WERI-Rb-1 (cell line): ENCODE data around the gene WFDC1.

Source experiments
- DNase-seq: peaks from one replicate; pipeline ENCODE4 v3.0.0-alpha.2; 2020
- H3K27ac ChIP-seq: fragments of 250-450 bp; sonication (Bioruptor Pico); 2 replicates; pipeline ENCODE4 v1.5.1; 2020; ENCODE audit warnings: mild to moderate bottlenecking, moderate library complexity
- H3K27me3 ChIP-seq: fragments of 250-450 bp; sonication (Bioruptor Pico); 2 replicates; pipeline ENCODE4 v1.5.1; 2021; ENCODE audit warnings: mild to moderate bottlenecking, low read depth, moderate library complexity; ENCODE audit not compliant: insufficient read depth, severe bottlenecking
- H3K36me3 ChIP-seq: fragments of 250-450 bp; sonication (Bioruptor Pico); 2 replicates; pipeline ENCODE4 v1.5.1; 2020; ENCODE audit warnings: mild to moderate bottlenecking, moderate library complexity
- H3K4me3 ChIP-seq: 2 replicates; pipeline ENCODE4 v1.5.1; 2011; ENCODE audit warnings: low read depth, mild to moderate bottlenecking, control low read depth, low read length
- H3K9me3 ChIP-seq: fragments of 250-450 bp; sonication (Bioruptor Pico); 2 replicates; pipeline ENCODE4 v1.5.1; 2021; ENCODE audit warnings: mild to moderate bottlenecking, moderate library complexity; ENCODE audit not compliant: severe bottlenecking
- TF ChIP-seq, protein P1 (sequence below): IDR thresholded peaks from 2 replicates; pipeline ENCODE4 v1.5.1; 2011; ENCODE audit warnings: low read depth, mild to moderate bottlenecking, control low read depth, inconsistent platforms, low read length

Gene WFDC1

DNA sequence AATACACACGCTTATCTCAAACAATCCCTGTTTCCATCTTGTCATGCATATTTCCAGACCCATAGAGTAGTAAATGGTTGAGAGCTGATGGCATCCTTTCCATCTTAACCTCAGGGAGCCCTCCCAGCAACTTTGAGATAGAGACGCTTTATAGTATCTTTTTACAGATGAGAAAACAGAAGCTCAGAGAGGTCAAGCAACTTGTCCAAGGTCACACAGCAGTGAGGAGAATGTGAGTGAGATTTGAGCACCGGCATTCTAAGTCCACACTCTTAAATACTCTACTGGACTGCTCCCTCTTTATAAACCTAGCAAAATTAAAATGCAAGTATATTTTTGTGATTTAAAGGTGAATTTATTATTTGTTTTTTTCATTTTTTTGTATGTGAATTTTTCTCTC, 35.0 kb upstream of the WFDC1 start:
- DNase-seq = no peak
- H3K27me3 ChIP-seq = no peaks in the 10 kb centered on the region
- H3K27ac ChIP-seq = no peak overlapping the region
- H3K4me3 ChIP-seq = no peak overlapping the region
- TF ChIP-seq, protein P1, sequence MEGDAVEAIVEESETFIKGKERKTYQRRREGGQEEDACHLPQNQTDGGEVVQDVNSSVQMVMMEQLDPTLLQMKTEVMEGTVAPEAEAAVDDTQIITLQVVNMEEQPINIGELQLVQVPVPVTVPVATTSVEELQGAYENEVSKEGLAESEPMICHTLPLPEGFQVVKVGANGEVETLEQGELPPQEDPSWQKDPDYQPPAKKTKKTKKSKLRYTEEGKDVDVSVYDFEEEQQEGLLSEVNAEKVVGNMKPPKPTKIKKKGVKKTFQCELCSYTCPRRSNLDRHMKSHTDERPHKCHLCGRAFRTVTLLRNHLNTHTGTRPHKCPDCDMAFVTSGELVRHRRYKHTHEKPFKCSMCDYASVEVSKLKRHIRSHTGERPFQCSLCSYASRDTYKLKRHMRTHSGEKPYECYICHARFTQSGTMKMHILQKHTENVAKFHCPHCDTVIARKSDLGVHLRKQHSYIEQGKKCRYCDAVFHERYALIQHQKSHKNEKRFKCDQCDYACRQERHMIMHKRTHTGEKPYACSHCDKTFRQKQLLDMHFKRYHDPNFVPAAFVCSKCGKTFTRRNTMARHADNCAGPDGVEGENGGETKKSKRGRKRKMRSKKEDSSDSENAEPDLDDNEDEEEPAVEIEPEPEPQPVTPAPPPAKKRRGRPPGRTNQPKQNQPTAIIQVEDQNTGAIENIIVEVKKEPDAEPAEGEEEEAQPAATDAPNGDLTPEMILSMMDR = no peak
- no peaks in the 10 kb centered on the region for H3K36me3 ChIP-seq
- no peaks in the 10 kb centered on the region for H3K9me3 ChIP-seq

DNA sequence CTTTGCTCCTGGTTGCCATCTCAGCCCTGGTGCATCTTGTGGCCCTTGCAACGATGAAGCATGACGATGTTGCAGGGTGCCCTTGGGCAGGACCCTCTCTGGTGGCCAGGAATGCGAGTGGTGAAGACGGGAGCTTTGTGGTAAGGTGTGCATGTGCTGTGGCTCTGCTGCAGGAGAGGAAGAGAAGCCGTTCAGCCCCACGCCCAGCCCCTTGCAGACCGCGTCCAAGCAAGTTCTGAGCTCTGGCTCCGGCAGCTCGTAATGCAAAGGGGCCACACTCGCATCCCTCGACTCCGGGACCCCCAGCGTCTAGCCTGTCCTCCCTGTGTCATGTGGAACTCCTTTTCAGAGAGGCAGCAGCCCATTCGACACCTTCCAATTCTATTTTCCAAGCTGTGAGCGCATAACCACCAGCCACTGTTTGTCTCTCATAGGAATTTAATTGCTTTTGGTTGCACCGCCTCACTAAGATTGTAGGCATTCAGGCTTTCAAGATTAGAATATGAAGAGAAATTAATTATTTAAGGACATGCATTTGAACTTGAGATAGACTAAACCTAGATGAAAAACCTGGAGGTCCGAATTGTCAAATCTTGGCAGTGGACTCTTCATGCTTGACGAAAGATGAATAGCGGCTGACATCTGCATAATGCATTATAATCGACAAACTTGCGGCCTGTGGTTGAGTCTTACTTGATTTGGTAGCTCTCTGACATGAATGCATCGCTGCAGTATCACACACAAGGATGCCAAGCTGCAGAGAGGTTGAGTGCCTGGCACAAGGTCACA, 33.7 kb upstream of the WFDC1 start:
- H3K36me3 ChIP-seq = no peaks in the 10 kb centered on the region
- no peak overlapping the region for H3K27ac ChIP-seq
- DNase-seq = no peak
- H3K9me3 ChIP-seq = no peaks in the 10 kb centered on the region
- no peaks in the 10 kb centered on the region for H3K27me3 ChIP-seq
- TF ChIP-seq, protein P1 = no peak
- H3K4me3 ChIP-seq = no peak overlapping the region

DNA sequence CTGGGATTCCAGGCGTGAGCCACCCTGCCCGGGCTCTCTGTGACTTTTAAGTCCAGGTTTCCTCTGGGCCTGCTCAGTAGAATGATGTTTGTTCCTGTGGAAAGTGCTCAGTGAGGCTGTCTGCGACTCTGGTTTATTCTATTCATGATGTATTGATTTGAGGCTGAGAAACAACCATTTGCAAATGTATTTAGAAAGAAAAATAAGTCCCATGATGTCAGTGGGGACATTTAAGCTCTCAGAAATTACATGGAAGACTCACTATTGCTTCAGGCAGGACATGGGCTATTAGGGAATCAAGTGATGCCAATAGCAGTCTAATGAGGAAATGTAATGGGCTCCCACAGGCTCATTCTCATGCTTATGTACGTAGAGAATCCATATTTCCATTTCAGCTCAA, 32.6 kb upstream of the WFDC1 start:
- no peaks in the 10 kb centered on the region for H3K27me3 ChIP-seq
- no peak overlapping the region for H3K27ac ChIP-seq
- no peaks in the 10 kb centered on the region for H3K36me3 ChIP-seq
- DNase-seq = no peak
- no peak overlapping the region for H3K4me3 ChIP-seq
- TF ChIP-seq, protein P1 = no peak
- H3K9me3 ChIP-seq = no peaks in the 10 kb centered on the region

DNA sequence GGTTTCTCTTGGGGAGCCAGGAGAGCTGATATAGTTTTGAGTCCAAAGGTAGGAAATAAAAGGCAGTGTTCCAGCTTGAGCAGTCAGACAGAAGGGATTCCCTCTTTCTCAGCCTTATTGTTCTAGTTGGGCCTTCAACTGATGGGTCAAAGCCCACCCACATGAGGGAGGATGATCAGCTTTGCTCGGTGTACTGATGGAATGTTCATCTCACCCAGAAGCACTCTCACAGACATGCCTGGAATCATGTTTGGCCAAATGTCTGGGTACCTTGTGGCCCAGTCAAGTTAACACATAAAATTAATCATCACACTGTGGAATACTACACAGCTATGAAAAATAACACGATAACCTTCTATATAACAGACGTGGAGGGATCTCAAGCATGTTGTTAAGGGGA, 31.7 kb upstream of the WFDC1 start:
- Histone ChIP-seq H3K36me3 (no peaks in the 10 kb centered on the region), H3K27ac (no peak overlapping the region), H3K9me3 (no peaks in the 10 kb centered on the region), H3K4me3 (no peak overlapping the region), H3K27me3 (no peaks in the 10 kb centered on the region)
- no peak for DNase-seq
- TF ChIP-seq, protein P1 = no peak

DNA sequence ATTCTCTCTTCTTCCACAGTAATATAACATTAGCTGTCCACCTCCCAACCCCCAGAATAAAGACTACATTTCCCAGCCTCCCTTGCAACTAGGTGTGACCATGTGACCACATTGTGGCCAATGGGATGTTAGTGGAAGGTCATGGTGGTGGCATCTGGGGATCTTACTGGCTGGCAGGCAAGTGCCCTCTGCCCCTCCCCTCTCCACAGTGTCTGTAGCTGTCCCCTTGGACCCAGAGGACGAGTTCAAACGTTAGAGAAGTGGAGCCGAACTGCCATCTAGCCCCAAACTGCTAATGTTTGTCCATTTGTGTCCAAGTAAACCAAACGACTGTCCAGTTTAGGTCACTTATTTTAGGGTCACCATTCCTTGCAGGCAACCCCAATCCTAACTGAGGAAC, 28.2 kb upstream of the WFDC1 start:
- Histone ChIP-seq H3K27me3 (no peaks in the 10 kb centered on the region), H3K36me3 (no peaks in the 10 kb centered on the region), H3K4me3 (peak overlapping the region; percentile 17), H3K27ac (peak overlapping the region; percentile 85), H3K9me3 (no peaks in the 10 kb centered on the region)
- DNase-seq = peak; percentile 88
- TF ChIP-seq, protein P1 = no peak

DNA sequence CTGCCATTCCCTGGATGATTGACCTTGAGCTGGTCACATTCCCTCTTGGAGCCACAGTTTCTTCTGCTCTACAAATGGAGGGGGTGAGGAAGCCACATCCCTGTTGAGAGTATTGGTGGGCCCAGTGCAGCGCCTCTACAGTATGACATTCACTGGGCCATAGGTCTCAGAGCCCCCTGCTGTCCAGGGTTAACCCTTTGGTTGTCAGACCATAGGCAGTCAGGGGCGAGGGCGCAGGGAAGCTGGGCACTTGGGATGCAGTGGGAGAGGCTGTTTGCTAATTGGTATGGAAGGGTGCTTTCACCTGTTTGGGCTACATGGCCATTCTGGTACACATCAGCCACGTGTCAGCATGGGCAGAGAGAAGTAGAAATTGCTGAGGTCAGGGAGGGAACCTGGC, 27.3 kb upstream of the WFDC1 start:
- H3K36me3 ChIP-seq = no peaks in the 10 kb centered on the region
- H3K4me3 ChIP-seq = no peak overlapping the region
- no peaks in the 10 kb centered on the region for H3K27me3 ChIP-seq
- H3K9me3 ChIP-seq = no peaks in the 10 kb centered on the region
- peak overlapping the region; percentile 85 for H3K27ac ChIP-seq
- TF ChIP-seq, protein P1 = no peak
- no peak for DNase-seq
